ENCODE results near the gene DGKH. TPM values are rescaled to one million over a fixed set of nuclear protein-coding genes. Genes with fewer than 3 reads are reported as not detected.

Gene DGKH
- total and polyA plus RNA-seq, 9 of the 15 experiments (the other 6 are each of a cell fraction or from before 2014, with no cell fraction given) = 0.38 to 4.4 (median 3.1) TPM

DNA sequence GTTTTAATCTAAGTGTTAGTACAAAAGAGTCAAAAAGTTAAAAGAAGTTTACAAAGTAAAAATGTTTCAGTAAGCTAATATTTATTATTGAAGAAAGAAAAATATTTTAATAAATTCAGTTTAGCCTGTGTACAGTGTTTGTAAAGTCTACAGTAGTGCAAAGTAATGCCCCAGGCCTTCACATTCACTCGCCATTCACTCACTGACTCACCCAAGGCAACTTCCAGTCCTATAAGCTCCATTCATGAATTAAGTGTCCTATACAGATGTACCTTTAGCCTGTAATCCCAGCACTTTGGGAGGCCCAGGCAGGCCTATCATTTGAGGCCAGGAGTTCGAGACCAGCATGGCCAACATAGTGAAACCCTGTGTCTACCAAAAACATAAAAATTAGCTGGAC, 199.4 kb downstream of the DGKH start:
- FAIRE-seq (peak; percentile 26), ATAC-seq (peak; percentile 40; the same call in 1 of the 3 replicates), DNase-seq (ENCODE audit: extremely low read depth in 1 of 4, low spot score in 3 of 4) (no peak)
- ChIA-PET CTCF (ENCODE audit: low intra/inter-chr PET ratio) (no interaction called here), POLR2A (interaction anchor here (1.4 kb wide), 1 partner anchor 56 kb away, joined by 4 read pairs; no protein-coding TSS in a partner anchor)
- Histone ChIP-seq H3K4me3 (no peak overlapping the region), H2AFZ (ENCODE audit: low read depth, low read length) (0 out of 2 replicates have a peak overlapping the region, but pooled peaks have one; percentile 40), H3K4me1 (replicated peaks in 1 of 2; ENCODE audit: control insufficient read depth in 2 of 2, insufficient read depth in 2 of 2, low read length in 2 of 2) (peaks cover 0 to 5% of the 10 kb centered on the region in 2 experiments; a peak in 3 of 5 replicates), H3K9me3 (replicated peaks; ENCODE audit: control insufficient read depth, insufficient read depth, low read depth, low read length) (no peaks in the 10 kb centered on the region), H3K4me2 (ENCODE audit: insufficient read depth, low read length) (no peak overlapping the region), H3K79me2 (ENCODE audit: control insufficient read depth, insufficient read depth, low read length) (no peaks in the 10 kb centered on the region), H3K36me3 (ENCODE audit: control insufficient read depth, insufficient read depth, low read length) (no peaks in the 10 kb centered on the region), H3K27ac (ENCODE audit: extremely low read depth, low read depth, low read length) (no peak overlapping the region; the same call in 2 of the 3 replicates), H3K9me1 (ENCODE audit: control insufficient read depth, insufficient read depth, low read length) (no peaks in the 10 kb centered on the region), H4K20me1 (replicated peaks; ENCODE audit: control insufficient read depth, insufficient read depth, low read length) (no peaks in the 10 kb centered on the region), H3K9ac (ENCODE audit: insufficient read depth in 1 of 2, low read depth in 2 of 2, low read length in 2 of 2) (no peak overlapping the region), H3K27me3 (ENCODE audit: control insufficient read depth in 2 of 2, insufficient read depth in 2 of 2, low read length in 2 of 2) (no peaks in the 10 kb centered on the region)
- intact Hi-C loops (cut with micrococcal nuclease) = no loop called here
- 44% methylated on average over 2 of the region's 2 CpGs for WGBS (ENCODE audit: insufficient coverage, low coverage, missing lambda C conversion rate)
- TF ChIP-seq, protein P1, sequence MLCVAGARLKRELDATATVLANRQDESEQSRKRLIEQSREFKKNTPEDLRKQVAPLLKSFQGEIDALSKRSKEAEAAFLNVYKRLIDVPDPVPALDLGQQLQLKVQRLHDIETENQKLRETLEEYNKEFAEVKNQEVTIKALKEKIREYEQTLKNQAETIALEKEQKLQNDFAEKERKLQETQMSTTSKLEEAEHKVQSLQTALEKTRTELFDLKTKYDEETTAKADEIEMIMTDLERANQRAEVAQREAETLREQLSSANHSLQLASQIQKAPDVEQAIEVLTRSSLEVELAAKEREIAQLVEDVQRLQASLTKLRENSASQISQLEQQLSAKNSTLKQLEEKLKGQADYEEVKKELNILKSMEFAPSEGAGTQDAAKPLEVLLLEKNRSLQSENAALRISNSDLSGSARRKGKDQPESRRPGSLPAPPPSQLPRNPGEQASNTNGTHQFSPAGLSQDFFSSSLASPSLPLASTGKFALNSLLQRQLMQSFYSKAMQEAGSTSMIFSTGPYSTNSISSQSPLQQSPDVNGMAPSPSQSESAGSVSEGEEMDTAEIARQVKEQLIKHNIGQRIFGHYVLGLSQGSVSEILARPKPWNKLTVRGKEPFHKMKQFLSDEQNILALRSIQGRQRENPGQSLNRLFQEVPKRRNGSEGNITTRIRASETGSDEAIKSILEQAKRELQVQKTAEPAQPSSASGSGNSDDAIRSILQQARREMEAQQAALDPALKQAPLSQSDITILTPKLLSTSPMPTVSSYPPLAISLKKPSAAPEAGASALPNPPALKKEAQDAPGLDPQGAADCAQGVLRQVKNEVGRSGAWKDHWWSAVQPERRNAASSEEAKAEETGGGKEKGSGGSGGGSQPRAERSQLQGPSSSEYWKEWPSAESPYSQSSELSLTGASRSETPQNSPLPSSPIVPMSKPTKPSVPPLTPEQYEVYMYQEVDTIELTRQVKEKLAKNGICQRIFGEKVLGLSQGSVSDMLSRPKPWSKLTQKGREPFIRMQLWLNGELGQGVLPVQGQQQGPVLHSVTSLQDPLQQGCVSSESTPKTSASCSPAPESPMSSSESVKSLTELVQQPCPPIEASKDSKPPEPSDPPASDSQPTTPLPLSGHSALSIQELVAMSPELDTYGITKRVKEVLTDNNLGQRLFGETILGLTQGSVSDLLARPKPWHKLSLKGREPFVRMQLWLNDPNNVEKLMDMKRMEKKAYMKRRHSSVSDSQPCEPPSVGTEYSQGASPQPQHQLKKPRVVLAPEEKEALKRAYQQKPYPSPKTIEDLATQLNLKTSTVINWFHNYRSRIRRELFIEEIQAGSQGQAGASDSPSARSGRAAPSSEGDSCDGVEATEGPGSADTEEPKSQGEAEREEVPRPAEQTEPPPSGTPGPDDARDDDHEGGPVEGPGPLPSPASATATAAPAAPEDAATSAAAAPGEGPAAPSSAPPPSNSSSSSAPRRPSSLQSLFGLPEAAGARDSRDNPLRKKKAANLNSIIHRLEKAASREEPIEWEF (CRISPR knock-in tag; IDR thresholded peaks at IDR 0.05) = no peak
- TF ChIP-seq JUNB (CRISPR knock-in tag; conservative IDR thresholded peaks at IDR 0.05) = no peak
- TF ChIP-seq PHF8 (IDR thresholded peaks at IDR 0.05; ENCODE audit: borderline replicate concordance, low read length) = no peak
- TF ChIP-seq DIDO1 (tag; IDR thresholded peaks at IDR 0.05; ENCODE audit: low read depth) = no peak
- no peak for TF ChIP-seq RFX7 (CRISPR knock-in tag; IDR thresholded peaks at IDR 0.05)
- no peak for TF ChIP-seq NUFIP1 (IDR thresholded peaks at IDR 0.05; ENCODE audit: partially characterized antibody)
- TF ChIP-seq, protein P2, sequence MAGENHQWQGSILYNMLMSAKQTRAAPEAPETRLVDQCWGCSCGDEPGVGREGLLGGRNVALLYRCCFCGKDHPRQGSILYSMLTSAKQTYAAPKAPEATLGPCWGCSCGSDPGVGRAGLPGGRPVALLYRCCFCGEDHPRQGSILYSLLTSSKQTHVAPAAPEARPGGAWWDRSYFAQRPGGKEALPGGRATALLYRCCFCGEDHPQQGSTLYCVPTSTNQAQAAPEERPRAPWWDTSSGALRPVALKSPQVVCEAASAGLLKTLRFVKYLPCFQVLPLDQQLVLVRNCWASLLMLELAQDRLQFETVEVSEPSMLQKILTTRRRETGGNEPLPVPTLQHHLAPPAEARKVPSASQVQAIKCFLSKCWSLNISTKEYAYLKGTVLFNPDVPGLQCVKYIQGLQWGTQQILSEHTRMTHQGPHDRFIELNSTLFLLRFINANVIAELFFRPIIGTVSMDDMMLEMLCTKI (IDR thresholded peaks at IDR 0.05; ENCODE audit: partially characterized antibody) = no peak
- no peak for TF ChIP-seq CEBPB (tag; IDR thresholded peaks at IDR 0.05)
- no peak for TF ChIP-seq ZNF79 (CRISPR knock-in tag; IDR thresholded peaks at IDR 0.05; ENCODE audit: low read depth)
- TF ChIP-seq, protein P3, sequence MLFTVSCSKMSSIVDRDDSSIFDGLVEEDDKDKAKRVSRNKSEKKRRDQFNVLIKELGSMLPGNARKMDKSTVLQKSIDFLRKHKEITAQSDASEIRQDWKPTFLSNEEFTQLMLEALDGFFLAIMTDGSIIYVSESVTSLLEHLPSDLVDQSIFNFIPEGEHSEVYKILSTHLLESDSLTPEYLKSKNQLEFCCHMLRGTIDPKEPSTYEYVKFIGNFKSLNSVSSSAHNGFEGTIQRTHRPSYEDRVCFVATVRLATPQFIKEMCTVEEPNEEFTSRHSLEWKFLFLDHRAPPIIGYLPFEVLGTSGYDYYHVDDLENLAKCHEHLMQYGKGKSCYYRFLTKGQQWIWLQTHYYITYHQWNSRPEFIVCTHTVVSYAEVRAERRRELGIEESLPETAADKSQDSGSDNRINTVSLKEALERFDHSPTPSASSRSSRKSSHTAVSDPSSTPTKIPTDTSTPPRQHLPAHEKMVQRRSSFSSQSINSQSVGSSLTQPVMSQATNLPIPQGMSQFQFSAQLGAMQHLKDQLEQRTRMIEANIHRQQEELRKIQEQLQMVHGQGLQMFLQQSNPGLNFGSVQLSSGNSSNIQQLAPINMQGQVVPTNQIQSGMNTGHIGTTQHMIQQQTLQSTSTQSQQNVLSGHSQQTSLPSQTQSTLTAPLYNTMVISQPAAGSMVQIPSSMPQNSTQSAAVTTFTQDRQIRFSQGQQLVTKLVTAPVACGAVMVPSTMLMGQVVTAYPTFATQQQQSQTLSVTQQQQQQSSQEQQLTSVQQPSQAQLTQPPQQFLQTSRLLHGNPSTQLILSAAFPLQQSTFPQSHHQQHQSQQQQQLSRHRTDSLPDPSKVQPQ (CRISPR knock-in tag; IDR thresholded peaks at IDR 0.05; ENCODE audit: borderline replicate concordance) = no peak
- TF ChIP-seq HCFC1 (IDR thresholded peaks at IDR 0.05; ENCODE audit: low read depth, low read length) = no peak
- TF ChIP-seq, protein P4, sequence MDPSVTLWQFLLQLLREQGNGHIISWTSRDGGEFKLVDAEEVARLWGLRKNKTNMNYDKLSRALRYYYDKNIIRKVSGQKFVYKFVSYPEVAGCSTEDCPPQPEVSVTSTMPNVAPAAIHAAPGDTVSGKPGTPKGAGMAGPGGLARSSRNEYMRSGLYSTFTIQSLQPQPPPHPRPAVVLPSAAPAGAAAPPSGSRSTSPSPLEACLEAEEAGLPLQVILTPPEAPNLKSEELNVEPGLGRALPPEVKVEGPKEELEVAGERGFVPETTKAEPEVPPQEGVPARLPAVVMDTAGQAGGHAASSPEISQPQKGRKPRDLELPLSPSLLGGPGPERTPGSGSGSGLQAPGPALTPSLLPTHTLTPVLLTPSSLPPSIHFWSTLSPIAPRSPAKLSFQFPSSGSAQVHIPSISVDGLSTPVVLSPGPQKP (CRISPR knock-in tag; IDR thresholded peaks at IDR 0.05) = no peak
- in situ Hi-C loops (cut with MboI) = no loop called here
- BruUV-seq (replicated peaks) = no TSS peak

All from K562 (cell line).